HG02571 (cell line): ENCODE data around the gene HDAC4.

Experiments
- ATAC-seq: cut with Tn5 transposase; IDR thresholded peaks from one replicate; pipeline ENCODE4 v1.9.1; 2021; ENCODE audit warnings: mild to moderate bottlenecking, moderate library complexity; ENCODE audit not compliant: unreplicated experiment

HDAC4 gene

GRCh38 chr2:239025096-239025801 lies 375.6 kb downstream of the HDAC4 start:
- ATAC-seq = no peak

GRCh38 chr2:239024226-239024625 lies 376.6 kb downstream of the HDAC4 start:
- ATAC-seq = no peak

- no peak for ATAC-seq
Observed at GRCh38 chr2:239022437-239023260, 378.2 kb downstream of the HDAC4 start.

GRCh38 chr2:239021651-239022436 lies 379.0 kb downstream of the HDAC4 start:
- no peak for ATAC-seq

- ATAC-seq = no peak
Observed at GRCh38 chr2:239021224-239021623, 379.6 kb downstream of the HDAC4 start.

GRCh38 chr2:239020541-239021041 lies 380.2 kb downstream of the HDAC4 start:
- no peak for ATAC-seq

GRCh38 chr2:239019183-239019581 lies 381.6 kb downstream of the HDAC4 start:
- ATAC-seq = no peak

- no peak for ATAC-seq
Observed at GRCh38 chr2:239018271-239019182, 382.3 kb downstream of the HDAC4 start.

- no peak for ATAC-seq
Observed at GRCh38 chr2:239017491-239018098, 383.2 kb downstream of the HDAC4 start.

GRCh38 chr2:239015901-239016675 lies 384.7 kb downstream of the HDAC4 start:
- ATAC-seq = no peak

GRCh38 chr2:239015218-239015900 lies 385.5 kb downstream of the HDAC4 start:
- ATAC-seq = no peak

- ATAC-seq = no peak
Observed at GRCh38 chr2:239014458-239015217, 386.2 kb downstream of the HDAC4 start.

- no peak for ATAC-seq
Observed at GRCh38 chr2:239013678-239013976, 387.2 kb downstream of the HDAC4 start.

- ATAC-seq = no peak
Observed at GRCh38 chr2:239012936-239013677, 387.7 kb downstream of the HDAC4 start.

GRCh38 chr2:239012228-239012627 lies 388.6 kb downstream of the HDAC4 start:
- ATAC-seq = no peak

- ATAC-seq = no peak
Observed at GRCh38 chr2:239009589-239009961, 391.2 kb downstream of the HDAC4 start.
